ENCODE data around the gene SLC9A7. TPM values are rescaled to one million over a fixed set of nuclear protein-coding genes. Genes with fewer than 3 reads are reported as not detected.
A peak's percentile ranks its signal among the peaks of the same experiment; 100 is the strongest.

SLC9A7 gene
- polyA plus RNA-seq, 1 experiment, result 15.3 TPM

- H3K27ac ChIP-seq (ENCODE audit: low read depth, low read length), result no peak overlapping the region
- no peaks in the 10 kb centered on the region for H3K27me3 ChIP-seq (ENCODE audit: control insufficient read depth, insufficient read depth, low read length)
- no peak for DNase-seq (ENCODE audit: low read depth, low spot score)
- TF ChIP-seq CTCF (IDR thresholded peaks at IDR 0.05; ENCODE audit: low read depth, low read length), result no peak
- no peak overlapping the region for H3K4me3 ChIP-seq (ENCODE audit: low read depth, low read length)
- POLR2A ChIA-PET, result no interaction called here
- H3K9me3 ChIP-seq (ENCODE audit: control insufficient read depth, insufficient read depth, low read length), result no peaks in the 10 kb centered on the region
- CTCF ChIA-PET, result interaction anchor here (1.5 kb wide), 1 partner anchor 243 kb away, joined by 4 read pairs; no protein-coding TSS in a partner anchor
These were observed 205.0 kb downstream of the SLC9A7 start for GRCh38 chrX:46553935-46554334.

- Histone ChIP-seq H3K27me3 (ENCODE audit: control insufficient read depth, insufficient read depth, low read length) (no peaks in the 10 kb centered on the region), H3K9me3 (ENCODE audit: control insufficient read depth, insufficient read depth, low read length) (no peaks in the 10 kb centered on the region), H3K27ac (ENCODE audit: low read depth, low read length) (peak overlapping the region; percentile 57), H3K4me3 (ENCODE audit: low read depth, low read length) (no peak overlapping the region)
- POLR2A ChIA-PET, result no interaction called here
- CTCF ChIA-PET, result no interaction called here
- no peak for DNase-seq (ENCODE audit: low read depth, low spot score)
- no peak for TF ChIP-seq CTCF (IDR thresholded peaks at IDR 0.05; ENCODE audit: low read depth, low read length)
These were observed 207.3 kb downstream of the SLC9A7 start for GRCh38 chrX:46551494-46552128.

GRCh38 chrX:46549914-46550313, 209.0 kb downstream of the SLC9A7 start:
- Histone ChIP-seq H3K27me3 (ENCODE audit: control insufficient read depth, insufficient read depth, low read length) (no peaks in the 10 kb centered on the region), H3K4me3 (ENCODE audit: low read depth, low read length) (no peak overlapping the region), H3K27ac (ENCODE audit: low read depth, low read length) (no peak overlapping the region), H3K9me3 (ENCODE audit: control insufficient read depth, insufficient read depth, low read length) (no peaks in the 10 kb centered on the region; the same call in 1 of the 2 replicates)
- no peak for DNase-seq (ENCODE audit: low read depth, low spot score)
- no peak for TF ChIP-seq CTCF (IDR thresholded peaks at IDR 0.05; ENCODE audit: low read depth, low read length)
- ChIA-PET CTCF (no interaction called here), POLR2A (no interaction called here)

Small RNAs within 50 kb of the gene (small RNA-seq; reads per million reads assigned to genes)
- not detected for gene RF00017 (ENCODE audit: insufficient read length, low read depth)

Other genes starting within 250 kb of the SLC9A7 start
- 4.0 and 4.1 TPM in 2 replicates for gene ZNF674, start 213.7 kb downstream of the SLC9A7 start, polyA plus RNA-seq (2011; rRNA removed)
- gene CHST7, start 185.4 kb downstream of the SLC9A7 start, polyA plus RNA-seq (2011; rRNA removed), result 2.1 and 2.3 TPM in 2 replicates
- gene RP2, start 77.9 kb upstream of the SLC9A7 start, polyA plus RNA-seq (2011; rRNA removed), result 12.5 and 16.6 TPM in 2 replicates
- 6.5 and 7.7 TPM in 2 replicates for gene JADE3, start 153.3 kb upstream of the SLC9A7 start, polyA plus RNA-seq (2011; rRNA removed)

All from AG04450 (cell line).